ENCODE results near the gene ABCA7. TPM values are rescaled to one million over a fixed set of nuclear protein-coding genes. Genes with fewer than 3 reads are reported as not detected.

ABCA7 gene
- total RNA-seq, 1 experiment from 2014 or later: 91.4 TPM

- H3K36me3 ChIP-seq (ENCODE audit: control insufficient read depth in 1 of 2, insufficient read depth in 2 of 2, low read length in 2 of 2): peaks cover 4 to 16% of the 10 kb centered on the region in 2 experiments; a peak in 2 of 4 replicates
- DNase-seq (ENCODE audit: low read depth, low spot score) (no peak), ATAC-seq (no peak)
- RAD21 ChIA-PET (ENCODE audit: low non-redundant PET in 1 of 2, low total read pairs in 2 of 2, uncharacterized antibody in 2 of 2, unreplicated experiment in 2 of 2): no interaction called here
- peak overlapping the region; percentile 99; the same call in 1 of the 2 replicates for H3K9ac ChIP-seq (ENCODE audit: low read length)
- H3K27ac ChIP-seq (ENCODE audit: low read depth, low read length): peak overlapping the region; percentile 86
- no peaks in the 10 kb centered on the region for H3K27me3 ChIP-seq (ENCODE audit: insufficient read depth, low read length)
- H3K79me2 ChIP-seq (ENCODE audit: insufficient read depth, low read length): peaks cover 81% of the 10 kb centered on the region
- CTCF ChIA-PET: no interaction called here
- no peaks in the 10 kb centered on the region for H3K9me3 ChIP-seq (ENCODE audit: control insufficient read depth in 1 of 2, insufficient read depth in 1 of 2, low read depth in 1 of 2, low read length in 2 of 2)
- no peaks in the 10 kb centered on the region; the same call in 1 of the 2 replicates for H4K20me1 ChIP-seq (ENCODE audit: insufficient read depth)
- no peak overlapping the region for H3K4me3 ChIP-seq (replicated peaks in 1 of 2; ENCODE audit: low read depth in 1 of 2, low read length in 2 of 2)
- no peaks in the 10 kb centered on the region for H3K9me2 ChIP-seq (ENCODE audit: insufficient read depth)
- peaks cover 33 to 42% of the 10 kb centered on the region in 2 experiments for H3K4me1 ChIP-seq (ENCODE audit: control insufficient read depth in 1 of 2, insufficient read depth in 2 of 2, low read length in 2 of 2)
- intact Hi-C loops (cut with micrococcal nuclease): no loop called here
- TF ChIP-seq CTCF (IDR thresholded peaks at IDR 0.05 in 2 of 3, conservative IDR thresholded peaks at IDR 0.05 in 1 of 3; ENCODE audit: borderline replicate concordance in 1 of 3, insufficient read depth in 1 of 3, low read depth in 2 of 3, low read length in 2 of 3) (no peak), REST (IDR thresholded peaks at IDR 0.05; ENCODE audit: low read depth) (no peak), POLR2AphosphoS5 (IDR thresholded peaks at IDR 0.05; ENCODE audit: low read depth, low read length) (no peak), FOSL1 (IDR thresholded peaks at IDR 0.05; ENCODE audit: low read depth) (no peak), POLR2A (IDR thresholded peaks at IDR 0.05; ENCODE audit: borderline replicate concordance, extremely low read depth, insufficient read depth, insufficient read length) (no peak), JUND (IDR thresholded peaks at IDR 0.05) (no peak), TCF7L2 (IDR thresholded peaks at IDR 0.05; ENCODE audit: borderline replicate concordance, extremely low read depth, insufficient read depth, insufficient read length) (no peak), ATF3 (IDR thresholded peaks at IDR 0.05) (no peak)
- POLR2A ChIA-PET: no interaction called here
- no peak overlapping the region for H2AFZ ChIP-seq (ENCODE audit: low read depth, low read length, poor library complexity, severe bottlenecking)
- peak overlapping the region; percentile 55 for H3K4me2 ChIP-seq (ENCODE audit: low read length)
- no TSS peak for BruUV-seq (replicated peaks)
These were observed 23.2 kb upstream of the ABCA7 start for GRCh38 chr19:1016647-1017114.

Measured in HCT116 (cell line).